HUES64 (cell line): ENCODE results near the gene EEFSEC.

Source experiments
- H3K27ac ChIP-seq: 2 replicates; pipeline ENCODE4 v1.7.0; 2013; ENCODE audit warnings: low read depth, low read length, inconsistent platforms
- H3K27me3 ChIP-seq: 2 replicates; pipeline ENCODE4 v1.6.1; 2013; ENCODE audit warnings: mild to moderate bottlenecking, low read length; ENCODE audit not compliant: insufficient read depth
- H3K36me3 ChIP-seq: 2 replicates; pipeline ENCODE4 v1.6.1; 2013; ENCODE audit warnings: mild to moderate bottlenecking, low read length; ENCODE audit not compliant: insufficient read depth
- H3K4me1 ChIP-seq: 2 replicates; pipeline ENCODE4 v1.6.1; 2013; ENCODE audit warnings: mild to moderate bottlenecking, low read length, moderate library complexity; ENCODE audit not compliant: insufficient read depth
- H3K4me3 ChIP-seq: 2 replicates; pipeline ENCODE4 v1.5.1; 2013; ENCODE audit warnings: mild to moderate bottlenecking, low read length, moderate library complexity
- H3K9ac ChIP-seq: 2 replicates; pipeline ENCODE4 v1.6.1; 2013; ENCODE audit warnings: mild to moderate bottlenecking, low read depth, low read length
- H3K9me3 ChIP-seq: 2 replicates; pipeline ENCODE4 v1.6.1; 2013; ENCODE audit warnings: low read depth, low read length; ENCODE audit not compliant: insufficient read depth
- WGBS: fragments of 150-250, 120-280 bp; methylation state at CpG from one replicate; pipeline ENCODE4 v1.1.7; 2013; ENCODE audit warnings: missing lambda C conversion rate; 5-methylcytosine and 5-hydroxymethylcytosine counted together

The EEFSEC gene

DNA sequence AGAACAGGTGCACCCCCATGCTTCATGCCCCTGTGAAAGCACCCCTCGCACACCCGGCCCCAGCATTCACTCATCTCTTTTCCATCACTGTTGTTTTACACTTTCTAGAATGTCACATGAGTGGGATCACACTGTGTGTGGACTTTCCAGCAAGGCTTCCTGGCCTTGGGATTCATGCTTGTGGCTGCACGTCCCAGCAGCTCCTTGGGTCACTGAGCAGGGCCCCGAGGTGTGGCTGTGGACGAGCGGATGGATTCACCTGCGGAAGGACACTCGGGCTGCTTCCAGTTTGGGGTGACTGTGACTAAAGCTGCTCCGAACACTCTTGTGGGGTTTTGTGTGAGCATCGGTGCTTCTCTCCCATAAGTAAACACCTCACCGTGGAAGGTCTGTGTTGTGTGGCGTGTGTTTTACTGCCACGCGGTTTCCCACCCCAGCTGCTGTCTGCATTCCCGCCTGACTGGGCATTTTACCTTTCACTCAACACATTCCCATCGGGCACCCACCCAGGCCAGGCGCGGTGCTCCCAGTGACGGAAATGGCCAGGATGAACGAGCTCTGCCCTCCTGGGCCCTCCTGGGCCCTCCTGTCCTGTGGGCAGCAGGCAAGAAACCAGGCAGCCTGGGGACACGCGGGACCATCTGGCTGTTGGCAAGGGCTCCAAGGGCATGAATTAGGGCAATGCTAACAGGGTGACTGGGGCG, 272.0 kb downstream of the EEFSEC start:
- Histone ChIP-seq H3K9me3 (no peaks in the 10 kb centered on the region), H3K9ac (no peak overlapping the region), H3K27me3 (peaks cover 56% of the 10 kb centered on the region), H3K36me3 (no peaks in the 10 kb centered on the region), H3K4me1 (peaks cover 10% of the 10 kb centered on the region; the same call in 1 of the 2 replicates), H3K27ac (no peak overlapping the region), H3K4me3 (no peak overlapping the region)
- 92% methylated on average over 23 of the region's 23 CpGs for WGBS

DNA sequence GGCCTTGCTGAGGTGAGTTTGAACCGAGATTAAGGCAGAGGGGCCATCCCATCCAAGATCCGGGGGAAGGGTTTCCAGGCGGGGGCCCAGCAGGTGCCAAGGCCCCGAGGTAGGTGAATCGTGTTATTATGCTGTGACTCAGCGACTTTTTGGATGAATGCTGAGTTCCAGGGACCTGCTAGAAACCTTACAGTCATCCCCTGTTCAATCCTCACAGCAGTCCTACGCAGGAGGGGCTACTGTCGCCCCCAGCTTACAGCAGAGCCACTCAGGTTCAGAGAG, 272.5 kb downstream of the EEFSEC start:
- Histone ChIP-seq H3K36me3 (no peaks in the 10 kb centered on the region), H3K4me1 (peaks cover 10% of the 10 kb centered on the region; the same call in 1 of the 2 replicates), H3K9ac (no peak overlapping the region), H3K27me3 (peaks cover 61% of the 10 kb centered on the region), H3K4me3 (no peak overlapping the region), H3K9me3 (no peaks in the 10 kb centered on the region), H3K27ac (no peak overlapping the region)
- WGBS = 83% methylated on average over 8 of the region's 8 CpGs

DNA sequence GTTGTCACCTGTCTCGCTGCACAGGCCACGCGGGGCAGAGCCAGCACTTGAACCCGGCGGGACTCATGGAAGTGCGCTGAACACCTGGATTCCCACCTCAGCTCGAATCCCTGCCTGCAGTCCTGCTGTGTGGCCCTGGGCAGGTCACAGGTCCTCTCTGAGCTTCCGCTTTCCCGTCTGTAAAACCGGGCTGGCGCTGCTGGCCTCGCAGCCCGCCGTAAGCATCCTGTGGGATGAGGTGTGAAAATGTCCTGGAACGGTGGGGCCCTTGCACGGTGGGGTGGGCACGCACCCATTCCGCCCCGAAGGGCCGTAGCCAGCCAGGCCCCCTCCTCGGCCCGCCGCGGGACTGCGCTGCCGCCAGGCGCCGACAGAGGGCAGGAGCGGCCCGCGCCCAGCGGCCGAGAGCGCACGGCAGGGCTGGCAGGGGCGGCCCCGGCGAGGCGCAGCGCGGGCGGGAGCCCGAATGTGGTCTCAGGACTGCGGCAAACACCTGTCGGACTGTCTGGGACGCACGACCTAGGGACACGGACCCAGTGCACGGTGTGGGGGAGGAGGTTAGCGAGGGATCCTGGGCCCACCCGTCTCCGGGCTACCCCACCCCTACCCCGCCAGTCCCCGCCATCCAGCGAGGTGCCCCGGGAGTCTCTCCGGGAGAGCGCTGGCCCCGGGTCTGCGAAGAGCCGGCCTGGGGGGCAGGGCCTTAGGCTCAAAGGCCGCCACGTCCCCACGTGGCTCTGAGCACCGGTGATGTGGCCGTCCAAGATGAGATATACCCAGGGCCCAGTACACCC, 273.0 kb downstream of the EEFSEC start:
- H3K27ac ChIP-seq = no peak overlapping the region
- H3K36me3 ChIP-seq = no peaks in the 10 kb centered on the region
- H3K4me1 ChIP-seq = peaks cover 10% of the 10 kb centered on the region; the same call in 1 of the 2 replicates
- H3K27me3 ChIP-seq = peaks cover 67% of the 10 kb centered on the region
- WGBS = 7% methylated on average over 66 of the region's 66 CpGs
- no peaks in the 10 kb centered on the region for H3K9me3 ChIP-seq
- H3K4me3 ChIP-seq = peak overlapping the region; percentile 38
- no peak overlapping the region for H3K9ac ChIP-seq

DNA sequence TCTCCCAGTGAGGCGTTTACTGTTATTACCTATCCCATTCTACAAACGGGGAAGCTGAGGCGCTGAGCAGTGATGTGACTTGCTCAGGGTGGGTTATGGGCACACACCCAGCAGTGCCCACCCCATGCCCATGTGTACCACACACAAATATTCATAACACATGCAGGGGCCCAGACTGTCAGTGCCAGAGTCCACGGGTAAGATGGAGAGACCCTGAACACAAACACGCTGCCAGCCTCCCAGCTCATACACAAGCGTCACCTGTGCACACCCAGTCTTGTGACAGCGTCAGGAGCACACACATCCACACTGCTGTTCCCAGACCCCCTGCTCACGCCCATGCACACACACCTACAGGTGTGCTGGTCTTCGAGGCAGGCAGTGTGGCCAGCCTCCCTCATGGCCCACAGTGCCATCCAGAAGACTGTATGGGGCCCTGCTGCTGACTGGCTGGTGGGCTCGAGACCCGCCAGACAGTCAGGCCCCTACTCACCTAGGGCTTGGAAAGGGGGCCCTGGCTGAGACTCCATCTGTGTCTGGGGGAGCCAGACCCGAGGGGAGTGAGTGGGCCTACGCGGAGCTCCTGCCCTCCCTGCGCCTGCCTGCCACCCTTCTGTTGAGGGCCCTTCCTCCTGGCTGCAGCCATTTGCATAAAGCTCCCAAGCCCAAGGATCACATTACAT, 274.0 kb downstream of the EEFSEC start:
- H3K36me3 ChIP-seq = no peaks in the 10 kb centered on the region
- H3K4me1 ChIP-seq = peaks cover 18% of the 10 kb centered on the region
- no peak overlapping the region for H3K4me3 ChIP-seq
- 69% methylated on average over 15 of the region's 15 CpGs for WGBS
- no peaks in the 10 kb centered on the region for H3K9me3 ChIP-seq
- no peak overlapping the region for H3K27ac ChIP-seq
- H3K9ac ChIP-seq = no peak overlapping the region
- H3K27me3 ChIP-seq = peaks cover 76% of the 10 kb centered on the region

DNA sequence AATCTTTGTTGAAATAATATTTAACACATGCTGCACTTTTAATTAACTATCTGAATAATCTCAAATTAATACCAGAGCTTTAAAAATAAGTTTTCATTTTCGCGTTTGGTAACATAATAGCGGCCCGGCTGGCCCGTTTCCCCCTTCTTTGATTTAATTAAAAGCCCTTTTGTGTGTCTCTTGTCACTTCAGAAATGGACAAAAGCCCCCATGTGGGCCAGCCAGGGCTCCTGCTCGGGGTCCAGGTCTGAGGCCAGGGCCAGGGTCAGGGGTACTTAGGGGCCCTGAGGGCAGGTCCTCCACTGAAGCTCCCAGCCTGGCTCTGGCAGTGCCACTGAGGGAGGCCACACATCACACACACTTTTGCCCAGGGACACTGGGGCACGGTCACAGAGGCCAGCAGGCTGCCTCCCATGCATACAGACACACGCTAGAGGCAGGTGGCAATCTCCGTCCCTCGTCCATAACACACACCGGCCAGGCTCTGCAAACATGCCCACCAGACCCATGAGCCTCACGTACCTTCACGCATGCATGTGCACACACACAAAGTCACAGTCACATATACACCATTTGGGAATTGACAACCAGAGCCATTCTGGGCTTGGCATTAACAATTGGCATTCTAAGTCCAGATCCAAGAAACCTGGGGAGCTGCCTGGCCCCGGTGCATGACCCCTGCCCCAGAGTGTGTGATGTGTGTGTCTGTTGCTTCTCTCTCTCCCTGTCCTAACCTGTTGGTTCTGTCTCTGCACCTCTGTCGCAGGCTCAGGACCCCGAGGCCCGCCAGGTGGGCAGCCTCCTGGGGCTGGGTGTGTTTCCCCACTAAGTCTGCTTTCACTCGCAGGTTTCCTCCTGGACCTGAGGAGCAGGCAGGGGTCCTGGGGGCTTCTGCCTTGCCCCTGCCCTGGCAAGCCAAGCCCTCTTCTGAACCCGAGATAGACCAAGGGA, 274.9 kb downstream of the EEFSEC start:
- no peaks in the 10 kb centered on the region for H3K9me3 ChIP-seq
- WGBS = 77% methylated on average over 19 of the region's 19 CpGs
- H3K36me3 ChIP-seq = no peaks in the 10 kb centered on the region
- no peak overlapping the region for H3K27ac ChIP-seq
- H3K4me1 ChIP-seq = peaks cover 18% of the 10 kb centered on the region
- no peak overlapping the region for H3K9ac ChIP-seq
- H3K27me3 ChIP-seq = peaks cover 83% of the 10 kb centered on the region
- H3K4me3 ChIP-seq = no peak overlapping the region

DNA sequence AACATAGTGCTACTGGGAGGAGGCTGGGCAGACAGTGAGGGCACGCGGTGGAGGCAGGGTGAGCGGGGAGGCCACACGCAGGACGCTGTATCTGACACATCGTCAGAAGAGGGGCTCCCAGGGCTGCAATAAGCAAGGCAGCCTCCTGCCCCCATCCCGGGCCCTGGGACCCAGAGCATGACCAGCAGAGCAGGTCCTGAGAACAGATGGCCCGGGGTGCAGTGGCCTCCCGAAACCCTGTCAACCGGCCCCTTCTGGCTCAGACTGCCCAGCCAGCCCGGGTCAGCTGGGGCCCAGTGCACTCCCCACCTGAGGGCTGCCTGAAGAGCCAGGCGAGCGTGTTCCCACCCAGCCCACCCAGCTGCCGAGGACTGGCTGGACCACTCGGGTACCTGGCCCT, 276.0 kb downstream of the EEFSEC start:
- H3K27ac ChIP-seq = no peak overlapping the region
- no peak overlapping the region for H3K9ac ChIP-seq
- H3K9me3 ChIP-seq = no peaks in the 10 kb centered on the region
- no peak overlapping the region for H3K4me3 ChIP-seq
- WGBS = 87% methylated on average over 15 of the region's 15 CpGs
- H3K27me3 ChIP-seq = peaks cover 94% of the 10 kb centered on the region
- peaks cover 29% of the 10 kb centered on the region for H3K4me1 ChIP-seq
- no peaks in the 10 kb centered on the region for H3K36me3 ChIP-seq

DNA sequence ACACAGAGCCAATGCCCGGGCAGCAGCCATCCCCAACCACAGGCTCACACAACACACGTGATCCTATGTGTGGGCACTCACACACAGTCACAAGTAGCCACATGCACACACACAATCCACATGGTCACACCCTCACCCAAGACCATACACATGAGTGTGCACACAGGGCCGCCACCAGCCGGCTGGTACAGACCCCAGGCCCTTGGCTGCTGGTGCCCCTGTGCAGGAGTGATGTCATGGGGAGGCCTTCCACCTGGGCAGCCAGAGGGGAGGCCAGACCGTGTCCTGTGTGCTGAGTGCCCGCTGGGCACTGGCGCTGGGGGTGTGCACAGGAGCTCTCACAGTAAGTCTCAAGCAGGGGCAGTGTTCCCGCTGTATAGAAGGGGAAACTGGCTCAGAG, 276.5 kb downstream of the EEFSEC start:
- peaks cover 96% of the 10 kb centered on the region for H3K27me3 ChIP-seq
- no peak overlapping the region for H3K4me3 ChIP-seq
- 89% methylated on average over 8 of the region's 8 CpGs for WGBS
- H3K36me3 ChIP-seq = no peaks in the 10 kb centered on the region
- H3K4me1 ChIP-seq = peaks cover 29% of the 10 kb centered on the region
- no peak overlapping the region for H3K9ac ChIP-seq
- H3K9me3 ChIP-seq = no peaks in the 10 kb centered on the region
- no peak overlapping the region for H3K27ac ChIP-seq

DNA sequence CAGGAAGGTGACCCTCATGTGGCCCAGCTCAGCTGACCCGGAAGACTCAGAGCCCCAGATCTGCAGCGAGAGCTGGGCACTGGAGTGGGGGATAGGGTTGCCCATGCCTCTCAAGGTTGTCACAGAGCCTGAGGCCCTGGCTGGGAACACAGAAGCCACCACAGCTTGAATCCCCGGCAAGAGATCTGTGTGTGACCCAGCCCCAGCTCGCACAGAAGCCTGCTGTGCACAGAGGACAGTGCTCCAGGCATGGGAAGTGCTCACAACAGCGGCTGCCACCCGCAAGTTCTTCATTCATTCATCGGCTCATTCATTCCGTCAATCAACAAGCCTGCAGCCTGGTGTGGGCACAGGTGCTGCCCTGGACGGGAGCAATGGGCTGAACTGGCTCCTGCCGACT, 277.0 kb downstream of the EEFSEC start:
- H3K9me3 ChIP-seq = no peaks in the 10 kb centered on the region
- peaks cover 34% of the 10 kb centered on the region for H3K4me1 ChIP-seq
- H3K27ac ChIP-seq = no peak overlapping the region
- H3K4me3 ChIP-seq = no peak overlapping the region
- WGBS = 61% methylated on average over 10 of the region's 10 CpGs
- H3K9ac ChIP-seq = no peak overlapping the region
- peaks cover 93% of the 10 kb centered on the region for H3K27me3 ChIP-seq
- no peaks in the 10 kb centered on the region for H3K36me3 ChIP-seq

DNA sequence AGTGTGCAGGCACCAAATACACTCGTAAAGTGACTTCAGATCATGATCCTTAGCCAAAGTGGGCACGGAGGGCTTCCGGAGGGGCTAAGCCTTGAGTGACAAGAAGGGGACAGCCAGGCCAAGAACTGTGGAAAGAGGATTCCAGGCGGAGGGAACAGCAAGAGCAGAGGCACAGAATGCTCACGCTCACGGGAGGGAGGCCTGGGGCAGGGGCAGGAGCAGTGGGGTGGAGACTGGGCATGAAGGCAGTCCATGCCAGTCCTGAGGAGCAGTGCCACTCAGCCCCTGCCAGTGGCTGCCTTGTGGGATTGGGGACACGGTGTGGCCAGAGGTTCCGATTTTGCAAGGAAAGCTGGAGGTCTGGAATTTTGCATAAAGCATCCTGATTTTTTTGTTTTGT, 277.4 kb downstream of the EEFSEC start:
- H3K4me3 ChIP-seq = no peak overlapping the region
- 79% methylated on average over 8 of the region's 8 CpGs for WGBS
- H3K9ac ChIP-seq = no peak overlapping the region
- no peaks in the 10 kb centered on the region for H3K9me3 ChIP-seq
- H3K36me3 ChIP-seq = no peaks in the 10 kb centered on the region
- peaks cover 93% of the 10 kb centered on the region for H3K27me3 ChIP-seq
- no peak overlapping the region for H3K27ac ChIP-seq
- peaks cover 36% of the 10 kb centered on the region for H3K4me1 ChIP-seq

DNA sequence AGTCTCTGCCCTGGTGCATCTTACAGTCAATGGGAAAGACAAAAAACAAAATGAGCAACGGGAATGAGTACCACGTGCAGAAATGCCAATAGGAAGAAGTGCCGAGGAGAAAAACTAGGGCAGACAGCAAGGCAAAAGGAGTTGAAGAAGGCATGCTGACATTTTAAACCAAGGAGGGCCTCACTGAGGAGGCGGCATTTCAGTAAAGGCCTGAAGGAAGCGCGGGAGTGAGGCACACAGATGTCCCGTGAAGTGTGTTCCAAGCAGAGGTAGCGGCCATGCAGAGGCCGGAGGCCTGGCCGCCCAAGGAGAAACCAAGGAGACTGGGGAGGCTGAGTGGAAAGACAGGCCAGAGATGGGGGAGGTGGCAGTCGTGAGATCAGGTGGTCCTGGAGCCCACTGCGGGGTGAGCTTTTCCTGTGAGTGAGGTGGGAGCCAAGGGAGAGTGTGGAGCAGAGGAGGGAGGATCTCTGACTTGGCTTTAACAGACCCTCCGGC, 278.6 kb downstream of the EEFSEC start:
- Histone ChIP-seq H3K9me3 (no peaks in the 10 kb centered on the region), H3K4me3 (peak overlapping the region; percentile 51), H3K9ac (peak overlapping the region; percentile 79), H3K27me3 (peaks cover 87% of the 10 kb centered on the region), H3K27ac (no peak overlapping the region), H3K4me1 (peaks cover 36% of the 10 kb centered on the region), H3K36me3 (no peaks in the 10 kb centered on the region)
- 35% methylated on average over 13 of the region's 13 CpGs for WGBS
